ENCODE measurements around the gene TGFBR3L.

GRCh38 chr19:7912697-7913564, 1.7 kb upstream of the TGFBR3L start:
- TF ChIP-seq ZC3H10 (CRISPR knock-in tag; IDR thresholded peaks at IDR 0.05) (no peak), ZNF70 (CRISPR knock-in tag; IDR thresholded peaks at IDR 0.05) (no peak), TCF4 (CRISPR knock-in tag; IDR thresholded peaks at IDR 0.05; ENCODE audit: borderline replicate concordance) (no peak), TOX (CRISPR knock-in tag; IDR thresholded peaks at IDR 0.05; ENCODE audit: borderline replicate concordance) (no peak), ZFP3 (CRISPR knock-in tag; IDR thresholded peaks at IDR 0.05) (no peak), RARB (CRISPR knock-in tag; IDR thresholded peaks at IDR 0.05) (no peak), PATZ1 (CRISPR knock-in tag; IDR thresholded peaks at IDR 0.05; ENCODE audit: borderline replicate concordance) (no peak), TSHZ2 (CRISPR knock-in tag; IDR thresholded peaks at IDR 0.05) (no peak), ZFP30 (CRISPR knock-in tag; IDR thresholded peaks at IDR 0.05) (no peak), POU6F1 (CRISPR knock-in tag; IDR thresholded peaks at IDR 0.05; ENCODE audit: borderline replicate concordance, low read depth) (no peak), GLIS3 (CRISPR knock-in tag; IDR thresholded peaks at IDR 0.05) (no peak), PPARA (CRISPR knock-in tag; IDR thresholded peaks at IDR 0.05; ENCODE audit: borderline replicate concordance) (no peak), OSR1 (CRISPR knock-in tag; IDR thresholded peaks at IDR 0.05) (no peak)

Measured in SK-N-SH treated with all-trans-retinoic acid at 6 μM for 48 hours (cell line).